OCI-LY7 (cell line): ENCODE results near the gene HEATR5B. TPM values are rescaled to one million over a fixed set of nuclear protein-coding genes. Genes with fewer than 3 reads are reported as not detected.

Experiments used
- BruUV-seq: library from RNA; stranded (reverse); fragments of 400-500 nt; replicated peaks from 2 replicates; lab custom pipeline; 2021; lab: Mats Ljungman, UMichigan
- CTCF ChIA-PET: fragments of 300-600 bp; sonication (Branson Sonifier 250); formaldehyde crosslinking; loops from one replicate; lab custom pipeline; 2022; ENCODE audit warnings: antibody characterized with exemption; ENCODE audit not compliant: unreplicated experiment; lab: Charles Lee
- POLR2A ChIA-PET: fragments of 300-600 bp; sonication (Branson Sonifier 250); formaldehyde crosslinking; loops from one replicate; lab custom pipeline; 2022; ENCODE audit warnings: antibody characterized with exemption; lab: Charles Lee
- DNase-seq: peaks from one replicate; pipeline ENCODE4 v3.0.0-alpha.2; 2015; ENCODE audit warnings: low spot score
- H2AFZ ChIP-seq: fragments of 200-600 bp; sonication (generic), shearing (Covaris generic); 2 replicates; pipeline ENCODE4 v1.6.1; 2014; ENCODE audit warnings: mild to moderate bottlenecking, antibody characterized with exemption, low read length, moderate library complexity
- H3K27ac ChIP-seq: fragments of 200-600 bp; sonication (generic); 2 replicates; pipeline ENCODE4 v1.5.1; 2014; ENCODE audit warnings: mixed run types, low read depth, mild to moderate bottlenecking, moderate library complexity, low read length, inconsistent platforms; ENCODE audit not compliant: poor library complexity, severe bottlenecking
- H3K36me3 ChIP-seq: fragments of 200-600 bp; sonication (generic); 2 replicates; pipeline ENCODE4 v1.6.1; 2014; ENCODE audit warnings: mild to moderate bottlenecking, antibody characterized with exemption, low read length, moderate library complexity, mixed read lengths; ENCODE audit not compliant: insufficient read depth
- H3K4me1 ChIP-seq: fragments of 200-600 bp; sonication (generic); 2 replicates; pipeline ENCODE4 v1.5.1; 2014; ENCODE audit warnings: mild to moderate bottlenecking, low read length; ENCODE audit not compliant: insufficient read depth, poor library complexity, severe bottlenecking
- H3K4me2 ChIP-seq: fragments of 200-600 bp; sonication (generic); 2 replicates; pipeline ENCODE4 v1.6.1; 2014; ENCODE audit warnings: mild to moderate bottlenecking, low read length
- H3K4me3 ChIP-seq: fragments of 200-600 bp; sonication (generic); 2 replicates; pipeline ENCODE4 v1.5.1; 2014; ENCODE audit warnings: mild to moderate bottlenecking, low read depth, low read length; ENCODE audit not compliant: poor library complexity, severe bottlenecking
- H3K79me2 ChIP-seq: fragments of 200-600 bp; sonication (generic); 2 replicates; pipeline ENCODE4 v1.6.1; 2016; ENCODE audit warnings: low read depth, mild to moderate bottlenecking, low read length, moderate library complexity, mixed read lengths; ENCODE audit not compliant: insufficient read depth
- H3K9me2 ChIP-seq: fragments of 200-600 bp; sonication (generic); 2 replicates; pipeline ENCODE4 v1.6.1; 2016; ENCODE audit warnings: mild to moderate bottlenecking, low read length, mixed read lengths; ENCODE audit not compliant: insufficient read depth
- H3K9me3 ChIP-seq: fragments of 200-600 bp; sonication (generic); 2 replicates; pipeline ENCODE4 v1.6.1; 2014; ENCODE audit warnings: mild to moderate bottlenecking, mixed run types, low read length, mixed read lengths
- H4K20me1 ChIP-seq: fragments of 200-600 bp; sonication (generic); 2 replicates; pipeline ENCODE4 v1.6.1; 2014; ENCODE audit warnings: mild to moderate bottlenecking, antibody characterized with exemption, low read length, moderate library complexity, mixed read lengths; ENCODE audit not compliant: insufficient read depth
- CTCF ChIP-seq: fragments of 200-600 bp; sonication (generic); conservative IDR thresholded peaks from 2 replicates; pipeline ENCODE4 v1.5.1; 2014; ENCODE audit warnings: mild to moderate bottlenecking, antibody characterized with exemption, low read length, moderate library complexity, mixed read lengths
- EZH2phosphoT487 ChIP-seq: fragments of 200-600 bp; sonication (generic); IDR thresholded peaks from 2 replicates; pipeline ENCODE4 v1.6.1; 2018; ENCODE audit warnings: low read depth, borderline replicate concordance, mild to moderate bottlenecking, mixed run types, antibody characterized with exemption, low read length, moderate library complexity, mixed read lengths
- intact Hi-C: fragments of 100-400 bp; cut with micrococcal nuclease; formaldehyde crosslinking; loops from one replicate; pipeline ENCODE4 v1.10.0; 2022; ENCODE audit not compliant: unreplicated experiment
- total RNA-seq, 2 experiments: library from RNA; depleted of rRNA in 1 of 2; stranded (reverse); fragments of >200 nt in 1 of 2; shearing (Covaris generic) in 1 of 2; gene quantifications; 2 replicates each; pipeline ENCODE4 v1.2.3, GENCODE V29; 2014 to 2022

HEATR5B gene
- total RNA-seq, 2 experiments from 2014 or later, result 23.8 to 34.5 TPM

DNA sequence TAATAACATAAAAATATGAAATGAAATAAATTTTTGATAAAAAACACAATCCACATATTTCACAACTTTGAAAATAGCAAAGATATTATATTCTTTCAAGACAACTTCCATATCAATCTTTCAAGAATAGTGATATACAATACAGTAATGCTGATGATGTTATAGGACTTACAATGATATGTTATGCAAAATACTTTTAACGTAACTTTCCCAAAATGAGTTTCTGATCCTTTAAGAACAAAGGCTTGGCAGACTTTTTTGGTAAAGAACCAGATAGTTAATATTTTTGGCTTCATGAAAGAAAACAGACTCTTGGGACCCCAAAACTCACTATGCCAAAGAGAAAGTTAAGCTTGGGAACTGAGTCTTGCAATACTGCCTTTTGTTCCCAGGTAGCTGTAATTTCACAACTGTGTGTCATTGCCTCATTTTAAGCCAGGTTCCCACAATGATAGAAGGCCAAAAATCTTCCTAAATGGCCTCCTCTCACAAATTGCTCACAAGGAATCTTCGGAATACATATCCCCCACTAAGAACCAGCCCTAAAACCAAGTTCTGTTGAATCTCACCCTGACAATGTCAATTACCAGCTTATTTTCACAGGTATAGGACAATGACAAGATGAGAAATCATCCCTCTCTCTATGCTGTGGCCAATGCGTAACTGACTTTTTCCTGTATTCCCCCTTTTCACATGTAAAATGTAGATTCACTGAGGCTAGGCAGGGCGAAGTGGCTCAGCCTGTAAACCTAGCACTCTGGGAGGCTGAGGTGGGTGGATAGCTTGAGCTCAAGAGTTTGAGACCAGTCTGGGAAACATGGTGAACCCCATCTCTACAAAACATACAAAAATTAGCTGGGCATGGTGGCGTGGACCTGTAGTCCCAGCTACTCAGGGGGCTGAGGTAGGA, 63.0 kb downstream of the HEATR5B start:
- H3K9me2 ChIP-seq, result no peaks in the 10 kb centered on the region
- intact Hi-C loops, result loop anchor here (10.0 kb wide), 1 partner anchor 236 kb away; no protein-coding TSS in a partner anchor
- ChIA-PET POLR2A (interaction anchor here (0.5 to 0.8 kb wide), 3 partner anchors 133 to 1929 kb away, joined by 3 to 5 read pairs (median 3); no protein-coding TSS in a partner anchor), CTCF (no interaction called here)
- no peaks in the 10 kb centered on the region for H3K4me1 ChIP-seq
- H4K20me1 ChIP-seq, result no peaks in the 10 kb centered on the region
- H2AFZ ChIP-seq, result no peak overlapping the region
- peaks cover 71% of the 10 kb centered on the region for H3K36me3 ChIP-seq
- no peaks in the 10 kb centered on the region for H3K79me2 ChIP-seq
- H3K27ac ChIP-seq, result no peak overlapping the region
- no peak overlapping the region for H3K4me3 ChIP-seq
- TF ChIP-seq CTCF (no peak), EZH2phosphoT487 (no peak)
- no TSS peak for BruUV-seq
- H3K4me2 ChIP-seq, result no peak overlapping the region
- DNase-seq, result no peak
- H3K9me3 ChIP-seq, result no peaks in the 10 kb centered on the region

- intact Hi-C loops, result loop anchor here (10.0 kb wide), 1 partner anchor 236 kb away; no protein-coding TSS in a partner anchor
- no TSS peak for BruUV-seq
- Histone ChIP-seq H2AFZ (no peak overlapping the region), H3K79me2 (no peaks in the 10 kb centered on the region), H4K20me1 (no peaks in the 10 kb centered on the region), H3K9me3 (no peaks in the 10 kb centered on the region), H3K4me1 (no peaks in the 10 kb centered on the region), H3K4me3 (no peak overlapping the region), H3K27ac (no peak overlapping the region), H3K4me2 (no peak overlapping the region), H3K36me3 (peaks cover 71% of the 10 kb centered on the region), H3K9me2 (no peaks in the 10 kb centered on the region)
- CTCF ChIA-PET, result no interaction called here
- TF ChIP-seq EZH2phosphoT487 (no peak), CTCF (no peak)
- no peak for DNase-seq
- POLR2A ChIA-PET, result no interaction called here
These were observed 63.8 kb downstream of the HEATR5B start for GRCh38 chr2:37020212-37020886.
